Activated CD4-positive, alpha-beta T cell treated with anti-CD3 and anti-CD28 coated beads, Interleukin-2, amount 50 U/mL, for 24 hours (primary cell): Measurements from ENCODE around the gene MYO3B.

Experiments
- DNase-seq, 2 donors: peaks; one replicate each; pipeline ENCODE4 v3.0.0-alpha.2; 2020; ENCODE audit warnings: low read depth in 1 of 2, low spot score in 1 of 2

The MYO3B gene

DNA sequence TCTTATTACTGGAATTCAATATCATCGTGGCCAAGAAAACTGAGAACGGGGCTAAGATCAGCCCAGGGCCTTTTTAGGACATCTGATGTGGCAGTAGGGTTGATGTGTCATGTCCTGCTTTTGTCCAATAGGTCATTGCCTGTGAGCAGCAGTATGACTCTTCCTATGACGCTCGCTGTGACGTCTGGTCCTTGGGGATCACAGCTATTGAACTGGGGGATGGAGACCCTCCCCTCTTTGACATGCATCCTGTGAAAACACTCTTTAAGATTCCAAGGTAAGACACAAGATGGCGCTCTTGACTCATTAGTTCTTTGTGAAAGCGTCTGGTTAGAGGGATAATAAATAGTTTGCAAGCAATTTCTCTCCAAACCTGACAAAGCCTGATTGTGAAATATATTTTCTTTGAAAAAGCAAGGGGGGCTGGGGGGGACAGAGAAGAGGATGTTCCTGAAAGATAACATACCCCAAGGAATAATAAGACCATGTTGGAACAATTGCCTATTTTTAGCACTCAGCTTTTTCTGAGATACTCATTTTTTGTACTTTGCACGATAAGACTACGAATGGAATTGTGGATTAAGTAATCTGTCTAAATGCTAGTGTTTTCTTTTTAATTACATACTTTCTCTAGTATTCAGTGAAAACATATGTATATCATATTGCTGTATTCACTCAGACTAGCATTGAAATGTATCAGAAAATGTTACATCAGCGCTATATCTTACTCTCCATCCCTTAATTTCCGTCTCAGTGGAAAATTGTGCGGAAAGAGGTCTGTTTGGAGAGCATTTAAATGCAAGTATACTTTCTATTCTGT is 58.1 kb downstream of the MYO3B start:
- DNase-seq, result no peak

DNA sequence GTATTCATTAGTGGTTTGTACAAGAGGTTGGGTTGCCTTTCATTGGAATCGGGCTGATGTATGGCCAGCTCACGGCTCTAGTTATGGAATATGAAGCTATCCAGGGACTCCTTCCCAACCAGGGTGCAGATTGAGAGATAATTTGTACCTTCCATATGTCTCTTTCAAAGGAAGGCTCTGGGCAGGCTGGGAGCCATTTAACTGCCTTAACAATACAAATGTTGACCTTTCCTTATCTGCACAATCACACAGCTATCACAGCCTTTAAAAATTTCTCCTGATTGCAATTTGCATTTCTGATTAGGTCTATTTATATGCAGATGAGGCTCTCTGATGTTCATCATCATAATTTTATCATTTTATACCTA is 58.7 kb downstream of the MYO3B start:
- no peak for DNase-seq

DNA sequence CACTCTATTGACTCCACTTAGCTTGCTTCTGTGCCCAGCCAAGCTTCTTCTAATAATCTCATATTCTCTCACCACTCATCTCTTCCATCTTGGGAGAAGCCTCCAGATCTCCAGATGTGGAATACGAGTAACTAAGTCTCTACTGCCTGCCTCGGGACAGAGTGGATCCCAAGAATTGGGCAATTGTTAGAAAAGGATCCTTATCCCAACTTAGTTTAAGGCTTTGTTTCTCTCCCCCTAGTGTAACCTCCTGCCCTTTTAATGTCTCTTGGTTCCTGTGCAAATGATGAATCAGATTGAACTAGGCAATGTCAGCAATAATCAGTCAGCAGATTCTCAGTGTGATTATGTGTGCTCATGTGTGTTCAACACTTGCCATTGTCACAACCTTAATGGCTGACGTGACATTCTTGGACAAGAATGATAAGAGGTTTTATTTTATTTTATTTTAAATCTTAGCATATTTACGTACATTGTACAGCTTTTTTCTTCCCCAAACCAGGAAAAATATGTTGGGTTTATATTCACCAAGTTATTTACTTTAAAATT is 59.7 kb downstream of the MYO3B start:
- no peak for DNase-seq

DNA sequence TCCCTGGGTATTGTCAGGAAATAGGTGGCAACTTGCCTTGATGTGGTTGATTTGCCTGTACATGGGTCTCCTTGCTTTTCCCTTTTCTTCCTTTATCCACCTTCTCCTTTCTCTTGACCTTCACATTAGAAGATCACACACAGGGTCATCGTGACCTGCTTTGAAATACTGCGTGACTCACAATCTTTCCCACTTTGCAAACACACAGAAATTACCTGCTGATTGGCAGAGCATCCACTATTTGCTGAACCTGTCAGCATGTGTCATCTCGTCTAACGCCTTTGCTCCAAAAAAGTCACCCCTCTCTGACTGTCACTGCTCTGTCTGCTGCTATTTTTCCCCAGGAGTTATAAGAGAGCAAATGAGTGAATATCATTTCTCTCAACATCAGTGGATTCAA is 60.8 kb downstream of the MYO3B start:
- no peak for DNase-seq

DNA sequence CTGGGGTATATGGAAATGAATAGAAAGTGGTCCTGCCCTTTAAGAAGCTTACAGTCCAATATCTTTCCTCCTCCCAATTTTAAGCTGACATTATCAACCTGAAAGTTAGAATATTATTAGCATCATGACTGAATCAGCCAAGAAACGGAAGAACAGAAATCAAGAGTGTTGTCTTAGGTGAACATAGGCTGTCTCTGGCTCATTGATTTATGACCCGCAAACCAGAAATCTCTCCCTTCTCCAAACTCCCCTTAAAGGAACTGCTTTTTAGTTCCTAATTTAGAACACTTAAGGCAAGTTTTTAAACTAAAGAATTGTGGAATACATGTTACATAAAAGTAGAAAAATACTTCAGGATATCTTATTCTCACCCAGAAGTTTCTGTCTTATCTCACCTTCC is 62.7 kb downstream of the MYO3B start:
- no peak for DNase-seq

DNA sequence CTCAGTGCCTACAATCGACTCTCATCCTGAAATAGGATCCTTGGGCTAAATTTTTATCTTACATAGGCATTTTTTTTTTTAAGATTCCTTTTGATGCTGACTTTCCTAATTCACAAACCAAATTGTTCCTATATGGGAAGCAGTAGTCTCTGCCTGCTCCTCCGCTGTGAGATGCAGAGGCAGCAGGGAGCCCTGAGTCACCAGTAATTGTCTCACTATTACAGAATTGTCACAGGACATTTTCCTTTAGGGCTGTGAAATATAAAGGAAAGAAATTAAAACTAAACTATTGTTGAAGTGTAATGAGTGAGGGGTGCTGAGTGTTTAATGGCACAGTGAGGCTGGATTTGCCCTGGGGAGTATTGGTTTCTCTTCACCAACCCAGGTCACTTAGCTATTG is 63.8 kb downstream of the MYO3B start:
- DNase-seq, result no peak

DNA sequence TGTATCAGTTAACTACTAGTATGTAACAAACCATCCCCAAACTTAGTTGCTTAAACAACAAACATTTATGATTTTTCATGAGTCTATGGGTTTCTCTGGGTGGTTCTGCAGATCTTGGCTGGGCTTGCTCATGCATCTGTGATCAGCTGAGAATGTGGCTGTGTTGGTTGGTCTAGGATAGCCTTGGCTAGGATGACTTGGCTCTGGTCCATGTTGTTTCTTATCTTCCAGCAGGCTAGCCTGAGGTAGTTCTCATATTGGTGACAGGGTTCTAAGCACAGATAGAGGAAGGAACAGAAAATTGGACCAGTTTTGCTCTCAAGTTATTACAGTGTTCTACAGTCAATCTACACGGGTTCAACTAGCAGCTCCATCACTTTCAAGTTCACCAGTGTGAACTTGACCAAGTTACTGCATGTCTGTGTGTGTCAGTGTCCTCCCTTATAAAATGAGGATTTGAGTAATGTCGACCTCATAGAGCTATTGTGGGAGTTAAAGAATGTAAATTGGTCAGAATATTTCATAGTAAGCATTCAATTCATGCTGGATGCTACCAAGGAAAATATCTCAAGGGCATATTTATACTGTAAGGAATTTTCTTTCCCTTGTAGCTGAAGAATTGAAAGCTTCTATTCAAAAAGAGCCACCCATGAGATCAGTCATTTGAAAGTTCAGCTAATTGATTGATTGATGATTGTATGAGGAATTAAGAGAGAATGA is 65.3 kb downstream of the MYO3B start:
- no peak for DNase-seq

DNA sequence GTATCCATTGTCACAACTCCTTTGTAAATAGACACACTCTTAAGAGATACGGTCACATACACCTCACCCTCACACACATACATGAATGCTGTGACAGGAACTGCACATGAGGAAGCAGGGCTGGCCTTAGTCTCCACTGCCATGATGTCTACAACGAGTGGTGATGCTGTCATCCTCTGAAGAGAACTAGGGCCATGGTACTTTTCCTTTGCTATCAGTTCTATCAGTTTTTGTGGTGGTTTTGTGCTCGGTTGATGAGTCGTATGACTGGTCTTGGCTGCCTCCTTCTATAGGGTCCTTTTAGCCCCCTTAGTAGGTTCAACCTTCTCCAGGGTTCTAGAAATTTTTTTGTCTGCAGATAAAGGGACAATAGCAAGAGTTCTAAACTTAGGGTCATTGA is 66.0 kb downstream of the MYO3B start:
- no peak for DNase-seq

DNA sequence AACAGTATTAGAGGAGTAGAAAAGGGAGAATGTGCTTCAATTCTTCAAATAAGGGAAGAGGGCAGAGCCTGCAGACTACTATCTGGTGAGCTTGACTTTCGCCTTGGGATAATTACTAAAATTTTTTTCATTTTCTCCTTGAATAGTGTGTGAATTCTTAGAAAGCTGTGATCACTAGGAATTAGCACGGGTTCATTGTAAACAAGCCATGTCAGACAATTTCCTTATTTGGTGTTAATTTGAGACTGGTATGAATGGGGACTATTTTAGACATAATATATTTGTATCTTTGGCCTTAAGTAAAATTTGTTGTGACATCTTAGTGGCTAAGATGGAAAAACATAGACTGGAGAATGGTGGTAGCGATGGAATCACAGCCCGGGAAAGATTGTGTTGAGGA is 66.6 kb downstream of the MYO3B start:
- no peak for DNase-seq

DNA sequence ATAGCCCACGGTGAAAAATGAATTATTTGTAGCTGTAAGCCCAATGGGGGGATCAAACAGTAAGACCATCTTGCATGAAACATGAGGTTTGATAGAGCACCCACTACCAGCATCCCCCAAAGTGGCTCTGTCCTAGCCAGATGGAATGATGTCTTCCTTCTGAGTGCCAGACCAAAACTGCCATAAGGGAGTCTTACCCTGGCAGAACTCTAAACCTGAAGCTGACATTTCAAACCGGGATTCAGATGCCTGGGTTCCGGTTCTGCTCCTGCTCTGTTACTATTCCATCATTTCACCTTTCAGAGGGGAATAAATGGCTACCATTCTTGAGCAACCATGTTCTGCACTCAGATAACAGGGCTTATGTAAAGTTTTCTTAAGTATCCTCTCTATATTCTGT is 67.4 kb downstream of the MYO3B start:
- DNase-seq, result no peak

DNA sequence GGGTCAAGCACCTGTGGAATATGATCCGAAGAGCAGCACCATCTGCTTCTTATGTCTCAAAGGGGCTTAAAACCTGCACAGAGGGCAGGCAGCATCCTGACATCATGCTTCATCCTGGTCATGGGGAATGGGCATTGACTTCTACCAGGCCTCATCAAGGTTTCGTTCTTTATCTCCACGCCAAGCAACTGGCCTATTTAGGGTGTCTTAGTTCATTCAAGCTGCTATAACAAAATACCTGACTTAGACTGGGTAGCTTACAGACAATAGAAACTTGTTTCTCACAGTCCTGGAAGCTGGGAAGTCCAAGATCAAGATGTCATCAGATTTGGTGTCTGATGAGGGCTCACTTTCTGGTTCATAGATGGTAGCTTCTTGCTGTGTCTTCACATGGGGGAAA is 69.4 kb downstream of the MYO3B start:
- DNase-seq, result no peak

DNA sequence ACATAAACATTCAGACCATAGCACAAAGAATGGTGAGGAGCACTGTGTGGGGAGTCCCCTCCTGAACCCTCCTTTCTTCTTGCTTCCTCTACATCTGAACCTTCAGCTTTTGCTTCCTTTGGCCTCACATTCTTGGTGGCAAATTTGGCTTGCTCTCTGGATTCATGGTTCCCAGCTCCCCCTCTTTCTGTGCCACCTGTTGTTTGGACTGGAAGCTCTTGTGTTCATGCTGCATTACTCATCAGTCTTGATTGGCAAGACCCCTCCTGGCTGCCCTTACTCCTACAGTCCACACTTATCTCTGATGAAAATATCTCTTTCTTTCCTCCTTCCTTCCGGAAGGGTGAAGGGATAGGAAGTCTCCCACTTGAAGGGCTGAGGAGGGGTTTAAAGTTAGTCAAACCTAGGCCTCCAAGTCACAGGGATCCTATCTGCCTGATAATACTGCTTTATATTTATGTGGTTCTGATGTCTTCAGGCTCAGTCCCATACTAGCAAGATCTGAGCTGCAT is 70.0 kb downstream of the MYO3B start:
- no peak for DNase-seq

DNA sequence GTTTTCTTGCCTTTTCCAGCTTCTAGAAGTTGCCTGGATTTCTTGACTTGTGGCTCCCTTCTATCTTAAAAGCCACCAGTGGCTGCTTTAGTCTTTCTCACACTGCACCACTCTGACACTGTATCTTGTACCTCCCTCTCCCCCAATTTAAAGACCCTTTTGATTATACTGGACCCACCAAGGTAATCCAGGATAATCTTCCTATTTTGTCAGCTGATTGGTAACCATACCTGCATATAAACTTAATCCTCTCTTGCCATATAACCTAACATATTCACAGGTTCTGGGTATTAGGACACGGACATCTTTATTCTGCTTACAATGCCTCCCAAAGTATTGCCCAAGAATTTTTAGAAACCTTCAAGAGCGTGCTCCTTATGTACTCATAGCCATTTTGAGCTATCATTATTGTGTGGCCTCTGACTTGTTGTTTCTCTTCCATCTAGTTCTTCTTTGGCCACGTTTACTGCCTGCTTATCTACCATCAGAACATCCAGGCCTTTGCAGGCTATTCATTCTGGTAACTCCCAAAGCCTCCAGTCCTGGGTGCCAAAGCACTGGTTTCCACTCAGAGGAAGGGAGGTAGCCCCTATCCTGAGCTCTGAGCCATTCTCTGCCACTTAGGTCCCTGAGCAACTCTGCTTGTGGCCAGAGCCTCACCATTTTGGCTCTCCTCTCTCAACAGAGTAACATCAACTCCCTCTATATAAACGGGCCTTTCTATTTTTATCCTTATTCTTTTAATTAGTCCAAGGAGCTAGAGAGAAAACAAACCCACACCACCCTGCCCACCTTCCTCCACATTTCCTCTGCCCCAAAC is 70.8 kb downstream of the MYO3B start:
- DNase-seq, result no peak

DNA sequence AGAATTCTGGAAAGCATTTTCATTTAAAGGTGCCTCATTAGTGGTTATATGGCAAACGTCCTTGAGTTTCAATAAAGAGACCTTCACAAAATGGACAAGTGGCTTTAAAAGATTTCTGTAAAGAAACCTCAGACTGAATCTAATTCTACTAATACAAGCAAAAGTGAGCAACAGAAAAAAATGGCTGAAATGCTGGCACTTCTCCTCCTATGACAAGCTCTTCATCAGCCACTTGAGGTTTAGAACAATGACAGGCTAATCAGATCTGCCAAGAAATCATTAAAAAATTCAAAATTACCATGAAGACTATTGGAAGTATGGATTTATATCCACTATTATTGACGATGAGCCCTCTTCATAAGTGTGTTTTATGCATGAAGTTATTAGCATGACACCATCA is 71.8 kb downstream of the MYO3B start:
- no peak for DNase-seq

DNA sequence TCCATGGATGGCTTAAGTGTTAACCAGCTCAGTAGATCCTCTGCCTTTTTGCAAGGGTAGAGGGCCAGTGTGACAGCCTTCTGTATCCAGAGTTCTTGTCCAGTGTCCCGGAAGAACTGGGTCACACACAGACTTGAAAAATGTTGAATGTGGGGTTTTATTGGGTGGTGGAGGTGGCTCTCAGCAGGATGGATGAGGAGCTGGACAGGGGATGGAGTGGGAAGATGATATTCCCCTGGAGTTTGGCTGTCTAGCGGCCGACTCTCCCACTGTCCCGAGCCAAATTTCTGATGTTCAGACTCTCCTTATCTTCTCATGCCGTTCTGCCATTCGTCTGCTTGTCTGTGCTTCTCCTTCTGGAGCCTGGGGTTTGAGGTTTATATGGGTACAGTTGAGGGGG is 72.6 kb downstream of the MYO3B start:
- no peak for DNase-seq

DNA sequence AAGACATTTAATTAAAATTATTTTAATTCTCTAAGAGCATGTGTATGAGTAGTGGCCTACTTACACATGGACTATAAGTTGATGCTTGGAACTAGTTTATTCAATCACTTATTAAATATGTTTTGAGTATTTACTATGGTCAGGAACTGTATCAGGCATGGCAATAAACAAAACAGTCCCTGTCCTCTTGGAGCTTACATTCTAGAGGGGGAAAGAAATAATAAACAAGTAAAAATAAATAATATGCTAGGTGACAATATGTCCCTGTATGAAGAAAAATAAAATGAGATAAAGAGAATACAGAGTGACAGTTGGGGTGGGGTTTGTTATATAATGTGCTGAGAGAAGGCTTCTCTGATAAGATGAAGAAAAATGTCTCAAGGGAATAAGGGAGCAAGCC is 74.5 kb downstream of the MYO3B start:
- DNase-seq, result no peak

DNA sequence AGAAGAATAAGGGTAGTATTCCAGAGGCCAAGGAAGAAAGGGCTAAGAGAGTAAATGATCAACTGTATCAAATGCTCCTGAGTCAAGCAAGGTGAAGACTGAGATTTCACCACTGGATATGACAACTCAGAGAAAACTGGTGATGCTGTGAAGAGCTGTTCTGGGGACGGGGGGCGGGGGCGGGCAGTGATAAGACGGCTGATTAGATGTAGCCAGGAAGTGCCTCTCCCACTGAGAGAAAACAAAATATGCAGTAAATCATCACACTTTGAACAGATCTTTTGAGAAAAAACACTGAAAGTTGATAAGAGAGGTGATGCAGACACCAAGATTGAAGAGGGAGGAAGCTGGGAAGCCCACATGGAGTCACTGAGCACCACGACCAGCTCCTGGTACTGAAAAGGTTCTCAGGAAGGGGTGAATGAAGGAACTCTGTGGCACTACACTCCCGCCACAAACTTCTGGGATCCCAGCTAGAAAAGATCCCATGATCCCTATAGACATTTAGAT is 75.8 kb downstream of the MYO3B start:
- DNase-seq, result no peak

DNA sequence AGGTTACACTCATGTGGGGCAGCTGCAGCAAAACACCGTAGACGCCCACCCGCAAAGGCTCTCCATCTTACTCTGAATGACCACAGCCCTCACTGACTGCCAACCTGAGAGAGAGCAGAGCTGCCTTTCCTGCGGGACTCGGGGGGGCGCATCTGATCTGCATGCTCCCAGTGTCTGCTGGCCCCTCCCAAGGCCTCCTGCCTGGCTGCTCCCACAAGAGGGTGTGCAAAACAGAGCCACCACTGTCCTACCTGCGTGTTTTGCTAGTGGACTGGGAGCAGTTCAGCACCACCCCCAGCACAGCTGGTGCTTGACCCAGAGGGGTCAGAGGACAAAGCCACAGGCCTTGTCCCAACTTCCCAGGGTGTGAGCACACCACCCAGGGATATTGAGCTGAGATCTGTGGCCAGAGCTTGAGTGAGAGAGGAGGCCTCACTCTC is 76.4 kb downstream of the MYO3B start:
- DNase-seq, result no peak

DNA sequence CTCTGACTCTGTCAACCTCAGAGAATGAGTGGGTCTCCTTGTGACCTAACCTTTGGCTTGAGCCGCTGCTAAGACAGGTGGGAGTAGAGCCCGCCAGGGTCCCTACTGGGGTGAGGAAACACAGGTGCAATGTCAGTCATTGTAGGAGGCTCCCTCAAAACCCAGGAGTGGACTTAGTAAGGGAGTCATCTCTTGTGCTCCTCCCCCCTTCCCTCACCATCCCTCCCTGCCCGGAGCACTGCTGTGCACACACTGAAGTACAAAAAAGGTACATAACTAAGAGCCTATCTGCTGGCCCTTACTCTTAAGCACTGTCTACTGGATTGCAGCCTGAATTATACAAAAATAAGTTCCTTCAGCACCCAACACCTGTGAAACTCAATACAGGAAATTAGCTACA is 77.2 kb downstream of the MYO3B start:
- no peak for DNase-seq

DNA sequence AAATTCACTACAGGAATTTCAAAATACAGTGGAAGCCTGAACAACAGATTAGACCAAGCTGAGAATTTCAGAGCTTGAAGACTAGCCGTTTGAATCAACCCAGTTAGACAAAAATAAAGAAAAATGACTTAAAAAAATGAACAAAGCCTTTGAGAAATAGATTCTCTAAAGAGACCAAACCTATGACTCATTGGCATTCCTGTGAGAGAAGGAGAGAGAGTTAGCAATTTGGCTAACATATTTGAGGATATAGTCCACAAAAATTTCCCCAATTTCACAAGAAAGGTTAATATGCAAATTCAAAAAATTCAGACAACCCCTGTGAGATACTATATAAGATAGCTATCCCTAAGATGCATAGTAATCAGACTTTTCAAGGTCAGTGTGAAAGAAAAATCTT is 78.0 kb downstream of the MYO3B start:
- no peak for DNase-seq

DNA sequence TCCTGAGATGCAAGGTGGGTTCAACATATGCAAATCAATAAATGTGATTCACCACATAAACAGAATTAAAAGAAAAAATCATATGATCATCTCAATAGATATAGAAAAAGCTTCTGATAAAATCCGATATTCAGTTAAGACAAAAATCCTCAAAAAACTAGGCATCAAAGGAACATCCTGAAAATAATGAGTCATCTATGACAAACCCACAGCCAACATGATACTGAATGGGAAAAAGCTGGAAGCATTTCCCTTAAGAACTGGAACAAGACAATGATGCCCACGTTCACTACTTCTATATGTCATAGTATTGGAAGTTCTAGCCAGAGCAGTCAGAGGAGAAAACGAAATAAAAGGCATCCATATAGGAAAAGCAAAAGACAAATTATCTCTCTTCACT is 80.4 kb downstream of the MYO3B start:
- no peak for DNase-seq
